ENCODE measurements around the gene HERPUD1.
"Not testable (repeated sequence)": the region's sequence is repeated elsewhere in the genome, so short reads cannot be mapped to it uniquely, and the experiment has no call there.

Gene HERPUD1

GRCh38 chr16:56990407-56991286, 58.7 kb downstream of the HERPUD1 start:
- DNase-seq (ENCODE audit: low read depth, low spot score): no peak
- H3K27ac ChIP-seq: no peak overlapping the region

DNA sequence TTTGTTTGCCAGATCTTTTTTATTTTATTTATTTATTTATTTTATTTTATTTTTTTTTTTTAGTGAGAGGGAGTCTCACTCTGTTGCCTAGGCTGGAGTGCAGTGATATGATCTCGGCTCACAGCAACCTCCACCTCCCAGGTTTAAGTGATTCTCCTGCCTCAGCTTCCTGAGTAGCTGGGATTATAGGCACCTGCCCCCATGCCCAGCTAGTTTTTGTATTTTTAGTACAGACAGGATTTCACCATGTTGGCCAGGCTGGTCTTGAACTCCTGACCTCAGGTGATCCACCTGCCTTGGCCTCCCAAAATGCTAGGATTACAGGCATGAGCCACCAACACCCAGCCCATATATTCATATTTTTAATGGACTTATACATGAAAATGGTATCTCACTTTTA, 60.5 kb downstream of the HERPUD1 start:
- H3K27ac ChIP-seq; DNase-seq (ENCODE audit: low read depth, low spot score): not testable (repeated sequence)

DNA sequence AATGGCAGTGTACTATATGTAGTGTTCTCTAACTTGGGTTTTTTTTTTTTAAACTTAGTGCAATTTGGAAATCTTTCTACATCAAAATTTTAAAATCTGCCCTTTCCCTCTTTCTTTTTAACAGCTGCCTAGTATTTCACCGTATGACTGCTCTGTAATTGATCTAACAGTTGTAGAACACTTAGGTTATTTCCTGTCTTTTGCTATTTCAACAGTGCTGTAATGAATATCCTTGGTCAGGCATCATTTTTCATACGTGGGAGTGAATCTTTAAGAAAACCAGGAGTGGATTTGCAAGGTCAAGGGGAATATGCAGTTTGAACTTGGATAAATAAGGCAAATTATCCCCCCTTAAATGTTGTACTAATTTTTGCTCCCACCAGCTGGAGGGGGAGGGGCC, 61.3 kb downstream of the HERPUD1 start:
- DNase-seq (ENCODE audit: low read depth, low spot score): no peak
- H3K27ac ChIP-seq: no peak overlapping the region

DNA sequence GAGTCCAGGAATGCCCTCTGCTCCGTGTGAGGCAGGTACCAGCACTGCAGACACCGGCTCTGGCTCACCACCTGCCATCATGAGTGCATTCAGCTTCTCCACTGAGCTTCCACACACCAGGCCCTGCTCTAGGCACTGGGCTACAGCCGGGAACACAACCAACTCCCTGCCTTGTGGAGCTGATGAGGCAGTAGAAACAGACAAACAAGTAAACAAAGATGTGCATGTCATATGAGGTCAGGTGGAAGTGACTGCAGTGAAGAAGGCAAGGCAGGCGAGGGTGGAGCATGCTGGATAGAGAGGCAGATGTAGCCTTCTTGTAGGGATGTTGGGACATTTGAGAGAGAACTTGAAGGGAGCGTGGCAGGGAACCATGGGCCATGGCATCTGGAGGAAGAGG, 62.4 kb downstream of the HERPUD1 start:
- no peak for DNase-seq (ENCODE audit: low read depth, low spot score)
- no peak overlapping the region for H3K27ac ChIP-seq

Data from epithelial cell of prostate (primary cell).